SK-N-SH treated with all-trans-retinoic acid at 6 μM for 48 hours (cell line): ENCODE measurements around the gene TF.

Experiments
- ARNTL ChIP-seq: fragments of 450-650 bp; formaldehyde crosslinking; IDR thresholded peaks from 2 replicates; pipeline ENCODE4 v1.5.0; 2020; ENCODE audit warnings: low read depth, mild to moderate bottlenecking, moderate library complexity, borderline replicate concordance
- BACH2 ChIP-seq: fragments of 250-450 bp; sonication (Bioruptor Pico); IDR thresholded peaks from 2 replicates; pipeline ENCODE4 v1.9.0; 2021; ENCODE audit warnings: mild to moderate bottlenecking, borderline replicate concordance
- CSDC2 ChIP-seq: fragments of 250-450 bp; sonication (Bioruptor Pico); IDR thresholded peaks from 2 replicates; pipeline ENCODE4 v1.5.0; 2020; ENCODE audit warnings: mild to moderate bottlenecking, moderate library complexity
- CSRNP3 ChIP-seq: fragments of 250-450 bp; sonication (Bioruptor Pico); IDR thresholded peaks from 2 replicates; pipeline ENCODE4 v1.5.1; 2021; ENCODE audit warnings: mild to moderate bottlenecking, moderate library complexity
- ESRRG ChIP-seq: fragments of 250-450 bp; sonication (Bioruptor Pico); IDR thresholded peaks from 2 replicates; pipeline ENCODE4 v1.6.1; 2021; ENCODE audit warnings: mild to moderate bottlenecking
- GLIS3 ChIP-seq: fragments of 250-450 bp; sonication (Bioruptor Pico); IDR thresholded peaks from 2 replicates; pipeline ENCODE4 v1.5.0; 2020; ENCODE audit warnings: mild to moderate bottlenecking, moderate library complexity
- ISL1 ChIP-seq: fragments of 250-450 bp; sonication (Bioruptor Pico); IDR thresholded peaks from 2 replicates; pipeline ENCODE4 v2.1.2; 2022; ENCODE audit warnings: mild to moderate bottlenecking, moderate library complexity
- OSR1 ChIP-seq: fragments of 250-450 bp; sonication (Bioruptor Pico); IDR thresholded peaks from 2 replicates; pipeline ENCODE4 v1.8.0; 2022; ENCODE audit warnings: moderate library complexity, mild to moderate bottlenecking, inconsistent platforms
- PATZ1 ChIP-seq: fragments of 250-450 bp; sonication (Bioruptor Pico); IDR thresholded peaks from 2 replicates; pipeline ENCODE4 v1.8.0; 2020; ENCODE audit warnings: mild to moderate bottlenecking, moderate library complexity, borderline replicate concordance
- RARB ChIP-seq: fragments of 250-450 bp; sonication (Bioruptor Pico); IDR thresholded peaks from 2 replicates; pipeline ENCODE4 v1.8.0; 2021; ENCODE audit warnings: mild to moderate bottlenecking, moderate library complexity

- TF ChIP-seq CSRNP3 (CRISPR knock-in tag) (no peak), RARB (CRISPR knock-in tag) (no peak), ARNTL (CRISPR knock-in tag) (no peak), ESRRG (CRISPR knock-in tag) (no peak), PATZ1 (CRISPR knock-in tag) (no peak), OSR1 (CRISPR knock-in tag) (no peak), ISL1 (CRISPR knock-in tag) (no peak), CSDC2 (no peak), BACH2 (CRISPR knock-in tag) (no peak), GLIS3 (no peak)
Observed at GRCh38 chr3:133749427-133750258, 3.5 kb downstream of the TF start.
